ENCODE data around the gene ITGB2.

The ITGB2 gene

DNA sequence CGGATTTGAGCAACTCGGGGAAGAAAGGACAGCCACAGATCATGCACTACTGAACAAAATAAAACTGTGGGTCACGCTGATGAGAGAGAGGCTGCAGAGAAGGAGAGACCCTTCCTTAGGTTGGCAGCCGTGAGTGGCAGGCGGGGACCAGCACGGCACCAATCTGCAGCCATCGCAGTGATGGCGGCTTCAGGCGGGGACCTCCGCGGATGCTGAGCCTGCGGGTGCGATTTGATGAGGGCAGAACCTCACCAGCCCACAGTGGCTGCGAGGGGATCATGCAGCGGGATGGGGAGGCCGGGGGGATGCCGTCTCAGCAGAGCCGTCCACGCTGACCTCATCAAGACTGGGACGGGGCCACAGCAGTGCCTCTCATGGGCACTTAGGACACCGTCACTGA, 11.8 kb downstream of the ITGB2 start:
- Histone ChIP-seq H3K4me1 (ENCODE audit: low read depth, poor library complexity, severe bottlenecking) (no peaks in the 10 kb centered on the region), H3K4me3 (IDR thresholded peaks at IDR 0.05; ENCODE audit: insufficient read depth, low read depth, low read length) (no peak overlapping the region), H3K9ac (no peak overlapping the region), H4K20me1 (ENCODE audit: insufficient read depth) (no peaks in the 10 kb centered on the region), H3K4me2 (no peak overlapping the region), H3K79me2 (ENCODE audit: insufficient read depth, low read depth) (no peaks in the 10 kb centered on the region), H3K27me3 (ENCODE audit: insufficient read depth, low read depth) (peaks cover 83% of the 10 kb centered on the region), H2AFZ (ENCODE audit: low read depth) (no peak overlapping the region), H3K36me3 (ENCODE audit: insufficient read depth) (no peaks in the 10 kb centered on the region), H3K27ac (no peak overlapping the region)
- TF ChIP-seq, protein P1, sequence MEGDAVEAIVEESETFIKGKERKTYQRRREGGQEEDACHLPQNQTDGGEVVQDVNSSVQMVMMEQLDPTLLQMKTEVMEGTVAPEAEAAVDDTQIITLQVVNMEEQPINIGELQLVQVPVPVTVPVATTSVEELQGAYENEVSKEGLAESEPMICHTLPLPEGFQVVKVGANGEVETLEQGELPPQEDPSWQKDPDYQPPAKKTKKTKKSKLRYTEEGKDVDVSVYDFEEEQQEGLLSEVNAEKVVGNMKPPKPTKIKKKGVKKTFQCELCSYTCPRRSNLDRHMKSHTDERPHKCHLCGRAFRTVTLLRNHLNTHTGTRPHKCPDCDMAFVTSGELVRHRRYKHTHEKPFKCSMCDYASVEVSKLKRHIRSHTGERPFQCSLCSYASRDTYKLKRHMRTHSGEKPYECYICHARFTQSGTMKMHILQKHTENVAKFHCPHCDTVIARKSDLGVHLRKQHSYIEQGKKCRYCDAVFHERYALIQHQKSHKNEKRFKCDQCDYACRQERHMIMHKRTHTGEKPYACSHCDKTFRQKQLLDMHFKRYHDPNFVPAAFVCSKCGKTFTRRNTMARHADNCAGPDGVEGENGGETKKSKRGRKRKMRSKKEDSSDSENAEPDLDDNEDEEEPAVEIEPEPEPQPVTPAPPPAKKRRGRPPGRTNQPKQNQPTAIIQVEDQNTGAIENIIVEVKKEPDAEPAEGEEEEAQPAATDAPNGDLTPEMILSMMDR (conservative IDR thresholded peaks at IDR 0.05; ENCODE audit: low read depth, low read length): no peak

- H3K9ac ChIP-seq: no peak overlapping the region
- no peak overlapping the region for H3K4me2 ChIP-seq
- H3K27ac ChIP-seq: no peak overlapping the region
- H2AFZ ChIP-seq (ENCODE audit: low read depth): no peak overlapping the region
- no peaks in the 10 kb centered on the region for H3K79me2 ChIP-seq (ENCODE audit: insufficient read depth, low read depth)
- TF ChIP-seq, protein P1 (conservative IDR thresholded peaks at IDR 0.05; ENCODE audit: low read depth, low read length): no peak
- H3K4me1 ChIP-seq (ENCODE audit: low read depth, poor library complexity, severe bottlenecking): no peaks in the 10 kb centered on the region
- H3K36me3 ChIP-seq (ENCODE audit: insufficient read depth): no peaks in the 10 kb centered on the region
- H4K20me1 ChIP-seq (ENCODE audit: insufficient read depth): no peaks in the 10 kb centered on the region
- H3K27me3 ChIP-seq (ENCODE audit: insufficient read depth, low read depth): peaks cover 85% of the 10 kb centered on the region
- no peak overlapping the region for H3K4me3 ChIP-seq (IDR thresholded peaks at IDR 0.05; ENCODE audit: insufficient read depth, low read depth, low read length)
Observed at GRCh38 chr21:44907966-44908895, 12.5 kb downstream of the ITGB2 start.

DNA sequence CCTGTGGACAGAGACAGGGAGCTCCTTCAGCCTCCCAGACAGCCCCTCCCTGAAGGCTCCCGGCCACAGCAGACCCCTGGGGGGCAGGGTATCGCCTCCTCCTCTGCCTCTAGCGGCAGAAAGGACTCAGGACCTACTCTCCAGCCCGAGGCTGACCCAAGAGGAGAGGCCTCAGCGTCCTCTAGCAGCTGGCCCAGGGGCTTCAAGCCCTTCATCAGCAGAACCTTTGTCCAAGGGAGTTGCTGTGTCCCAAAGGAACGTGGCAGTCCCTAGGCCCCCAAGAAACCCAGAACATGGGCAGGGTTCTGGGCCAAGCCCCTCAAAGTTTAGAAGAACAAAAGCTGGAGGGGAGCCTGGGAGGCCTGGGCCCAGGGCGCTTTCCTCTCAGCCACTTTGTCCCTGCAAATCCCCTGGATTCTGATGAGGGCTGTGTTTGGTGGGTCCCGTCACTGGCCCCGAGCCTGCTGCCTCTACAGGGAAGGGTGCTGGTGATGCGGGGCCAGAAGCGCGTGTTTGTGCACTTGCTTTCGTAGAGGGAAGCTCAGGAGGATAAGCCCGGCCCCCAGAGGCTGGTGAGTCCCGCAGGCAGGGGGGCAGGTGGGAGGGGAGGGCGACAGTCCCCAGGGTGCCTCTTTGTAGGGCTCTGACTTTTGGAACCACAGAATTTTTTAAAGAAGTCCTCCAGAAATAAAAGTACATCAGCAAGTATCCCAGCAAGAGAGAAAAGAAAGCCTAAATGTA, 13.3 kb downstream of the ITGB2 start:
- no peaks in the 10 kb centered on the region for H3K4me1 ChIP-seq (ENCODE audit: low read depth, poor library complexity, severe bottlenecking)
- no peaks in the 10 kb centered on the region for H4K20me1 ChIP-seq (ENCODE audit: insufficient read depth)
- H3K4me2 ChIP-seq: no peak overlapping the region
- no peak overlapping the region for H3K9ac ChIP-seq
- H3K27ac ChIP-seq: no peak overlapping the region
- no peaks in the 10 kb centered on the region for H3K36me3 ChIP-seq (ENCODE audit: insufficient read depth)
- H2AFZ ChIP-seq (ENCODE audit: low read depth): no peak overlapping the region
- peaks cover 90% of the 10 kb centered on the region for H3K27me3 ChIP-seq (ENCODE audit: insufficient read depth, low read depth)
- no peaks in the 10 kb centered on the region for H3K79me2 ChIP-seq (ENCODE audit: insufficient read depth, low read depth)
- TF ChIP-seq, protein P1 (conservative IDR thresholded peaks at IDR 0.05; ENCODE audit: low read depth, low read length): no peak
- H3K4me3 ChIP-seq (IDR thresholded peaks at IDR 0.05; ENCODE audit: insufficient read depth, low read depth, low read length): no peak overlapping the region

GRCh38 chr21:44905728-44906090, 15.0 kb downstream of the ITGB2 start:
- Histone ChIP-seq H3K9ac (no peak overlapping the region), H2AFZ (ENCODE audit: low read depth) (no peak overlapping the region), H3K36me3 (ENCODE audit: insufficient read depth) (no peaks in the 10 kb centered on the region), H3K4me2 (no peak overlapping the region), H4K20me1 (ENCODE audit: insufficient read depth) (no peaks in the 10 kb centered on the region), H3K4me1 (ENCODE audit: low read depth, poor library complexity, severe bottlenecking) (no peaks in the 10 kb centered on the region), H3K27ac (no peak overlapping the region), H3K79me2 (ENCODE audit: insufficient read depth, low read depth) (no peaks in the 10 kb centered on the region), H3K4me3 (IDR thresholded peaks at IDR 0.05; ENCODE audit: insufficient read depth, low read depth, low read length) (no peak overlapping the region), H3K27me3 (ENCODE audit: insufficient read depth, low read depth) (peaks cover 94% of the 10 kb centered on the region)
- TF ChIP-seq, protein P1 (conservative IDR thresholded peaks at IDR 0.05; ENCODE audit: low read depth, low read length): no peak

Measured in KMS-11 (cell line).